ENCODE measurements around the gene PHLDB2.

The PHLDB2 gene

GRCh38 chr3:112001526-112001925, 142.5 kb downstream of the PHLDB2 start:
- no peak for DNase-seq

- DNase-seq = no peak
These were observed 143.3 kb downstream of the PHLDB2 start for GRCh38 chr3:112002096-112002971.

- no peak for DNase-seq
These were observed 144.4 kb downstream of the PHLDB2 start for GRCh38 chr3:112003321-112004080.

DNA sequence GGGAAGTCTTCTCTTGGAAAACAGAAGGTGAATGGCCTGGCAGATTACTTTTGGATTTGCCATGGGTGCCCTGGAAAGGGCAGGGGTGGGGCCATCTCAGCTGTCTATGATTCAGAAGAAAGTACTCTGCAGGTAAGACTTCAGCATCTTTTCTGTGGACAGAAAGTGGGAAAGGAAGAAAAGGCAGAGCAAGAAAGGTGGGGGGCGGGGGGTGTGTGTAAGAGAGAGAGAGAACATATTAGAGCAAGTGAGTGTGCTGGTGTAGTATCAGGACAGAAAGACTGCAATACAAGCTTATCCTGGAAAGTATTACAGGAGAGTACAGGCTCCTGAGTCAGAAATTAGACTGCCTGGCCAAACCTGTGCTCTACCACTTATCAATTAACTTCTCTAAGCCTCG, 145.1 kb downstream of the PHLDB2 start:
- DNase-seq = no peak

DNA sequence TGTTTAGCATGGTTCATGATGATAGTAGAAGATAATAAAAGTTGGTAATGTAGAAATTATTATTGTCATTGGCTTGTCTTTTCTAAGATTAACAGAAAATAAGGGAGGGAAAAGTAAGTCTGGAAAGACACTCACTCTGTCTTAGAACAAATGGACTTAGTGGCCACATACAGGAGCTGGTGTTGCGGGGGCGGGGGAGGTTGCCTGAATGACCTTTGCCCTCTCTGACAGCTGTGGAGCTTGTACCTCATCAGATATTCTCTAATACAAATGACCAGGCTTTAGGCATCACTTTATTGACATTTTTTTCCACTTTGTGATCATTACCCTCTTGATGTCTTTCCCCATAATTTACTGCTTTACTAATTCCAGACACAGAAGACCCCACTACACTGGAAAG, 145.6 kb downstream of the PHLDB2 start:
- DNase-seq = no peak

GRCh38 chr3:112005091-112005672, 146.1 kb downstream of the PHLDB2 start:
- no peak for DNase-seq

- no peak for DNase-seq
These were observed 148.6 kb downstream of the PHLDB2 start for GRCh38 chr3:112007633-112008032.

DNA sequence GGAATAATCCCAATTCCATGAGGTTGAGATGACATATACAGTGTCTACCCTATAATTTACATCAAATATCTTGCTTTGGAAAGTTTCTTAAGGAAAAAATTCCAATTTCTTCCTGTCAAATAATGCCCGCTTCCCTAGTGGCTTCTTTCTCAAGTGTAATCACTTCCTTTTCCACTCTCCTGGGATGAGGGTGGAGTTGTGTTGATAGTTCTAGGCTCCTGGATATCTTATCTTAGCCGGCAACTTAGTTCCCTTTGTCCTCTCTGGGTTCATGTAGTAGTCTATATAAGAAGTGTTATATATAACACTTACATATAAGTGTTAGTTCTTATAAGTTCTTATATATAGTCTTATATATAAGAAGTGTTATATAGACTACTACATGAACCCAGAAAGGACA, 150.6 kb downstream of the PHLDB2 start:
- DNase-seq = no peak

DNA sequence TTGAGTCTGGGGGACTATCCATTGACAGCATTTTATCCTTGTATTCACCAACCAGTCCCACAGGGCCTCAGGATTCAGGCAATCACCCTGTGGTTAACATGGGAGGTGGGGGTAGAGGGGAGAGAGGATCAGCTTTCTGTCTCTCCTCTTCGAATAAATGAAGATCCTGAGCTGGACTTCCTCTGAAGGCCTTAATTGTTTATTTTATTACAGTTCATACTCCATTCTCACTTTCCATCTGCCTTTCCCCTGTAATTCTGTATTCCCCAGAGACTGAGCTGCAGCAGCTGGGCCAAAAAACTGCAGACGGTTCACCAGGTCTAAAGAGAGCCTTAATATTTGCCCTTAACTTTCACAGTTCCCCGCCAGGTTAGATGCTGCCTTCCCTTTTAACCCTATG, 151.6 kb downstream of the PHLDB2 start:
- no peak for DNase-seq

DNA sequence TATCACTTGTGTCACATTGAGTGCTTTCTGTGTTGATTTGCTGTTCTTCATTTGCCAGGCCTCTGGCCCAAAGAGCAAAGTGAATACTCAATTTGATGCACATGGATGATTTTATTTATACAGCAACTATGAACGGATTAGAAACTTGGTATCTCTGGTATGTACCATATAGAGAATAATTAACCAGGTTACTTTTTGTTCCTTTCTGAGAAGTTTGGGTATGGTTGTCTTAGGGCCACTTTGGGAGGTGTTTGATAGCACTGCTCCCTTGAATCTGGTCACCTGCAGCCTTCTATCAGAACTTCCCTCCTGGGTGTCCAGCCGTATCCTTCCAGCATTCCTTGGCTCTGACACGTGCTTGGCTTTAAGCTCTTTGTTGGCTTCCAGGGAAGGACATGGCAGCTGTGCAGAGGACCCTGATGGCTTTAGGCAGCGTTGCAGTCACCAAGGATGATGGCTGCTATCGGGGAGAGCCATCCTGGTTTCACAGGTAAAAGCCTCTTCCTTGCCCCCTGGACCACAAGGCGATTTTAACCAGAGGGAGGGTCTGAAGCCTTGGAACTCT, 152.4 kb downstream of the PHLDB2 start:
- DNase-seq = no peak

DNA sequence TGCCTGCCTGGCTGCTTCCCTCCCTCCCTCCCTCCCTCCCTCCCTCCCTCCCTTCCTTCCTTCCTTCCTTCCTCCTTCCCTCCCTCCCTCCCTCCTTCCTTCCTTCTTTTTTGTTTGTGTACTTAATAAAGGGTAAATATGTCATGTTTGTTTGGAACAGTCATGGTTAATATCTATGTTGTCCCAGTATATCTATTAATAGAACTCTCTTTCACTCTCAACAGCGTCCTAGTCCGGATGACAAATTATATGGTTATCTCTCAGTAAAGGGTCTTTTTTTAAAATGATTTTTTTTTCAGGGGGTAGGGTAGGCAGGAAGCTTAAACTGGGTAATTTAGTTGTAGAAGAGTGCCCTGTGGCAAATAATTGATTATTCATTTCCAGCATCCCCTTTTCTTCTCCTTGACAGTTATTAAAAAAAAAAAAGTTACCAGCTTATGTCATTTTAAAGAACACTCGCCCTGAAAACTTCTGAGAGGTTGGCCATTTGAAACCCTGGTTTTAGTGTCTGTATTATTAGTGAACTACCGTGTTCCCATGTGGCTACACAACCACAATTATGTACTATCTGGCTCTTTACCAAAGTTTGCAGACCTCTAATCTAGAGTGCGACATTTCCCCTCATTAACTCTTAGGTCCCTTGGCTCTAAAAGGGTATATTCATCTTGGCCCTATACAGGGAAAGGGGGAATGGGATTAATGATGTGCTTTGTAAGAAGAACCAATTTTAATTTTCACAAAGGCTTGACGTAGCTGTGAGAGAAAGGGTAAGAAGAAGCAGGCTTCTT, 153.3 kb downstream of the PHLDB2 start:
- no peak for DNase-seq

GRCh38 chr3:112013058-112013783, 154.2 kb downstream of the PHLDB2 start:
- no peak for DNase-seq

DNA sequence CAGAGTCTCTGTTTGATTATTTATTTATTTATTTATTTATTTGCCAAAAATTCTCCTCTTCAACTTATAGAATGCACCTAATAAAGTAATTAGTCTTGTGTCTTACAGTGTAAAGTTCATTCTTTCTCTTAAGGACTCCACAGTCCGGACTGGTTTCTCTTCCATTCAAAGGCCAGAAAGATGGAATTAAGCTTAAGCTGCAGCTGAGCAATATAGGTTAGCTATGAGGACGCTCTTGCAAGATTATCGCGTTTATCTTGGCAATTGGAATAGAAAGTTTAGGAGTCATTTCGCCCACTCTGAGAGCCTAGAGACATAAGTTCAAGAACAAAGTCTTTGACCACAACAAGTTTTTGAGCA, 154.7 kb downstream of the PHLDB2 start:
- no peak for DNase-seq

DNA sequence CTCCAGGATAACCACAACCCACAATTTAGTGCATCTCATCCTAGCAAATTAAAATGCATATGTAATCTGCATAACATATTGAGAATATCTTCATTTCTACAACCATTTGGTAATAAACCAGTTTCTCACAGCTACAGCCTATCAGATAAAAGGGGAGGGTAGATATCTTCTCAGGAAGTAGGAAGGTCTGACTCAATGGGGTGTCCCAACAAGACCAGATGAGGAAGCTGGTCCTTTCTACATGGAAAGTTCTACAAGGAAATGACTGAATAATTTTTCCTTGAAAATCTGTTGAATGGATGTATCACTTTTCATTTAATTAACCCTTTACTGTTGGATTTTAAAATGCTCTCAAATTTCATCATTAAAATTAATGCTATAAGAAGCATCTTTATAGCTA, 158.0 kb downstream of the PHLDB2 start:
- DNase-seq = no peak

DNA sequence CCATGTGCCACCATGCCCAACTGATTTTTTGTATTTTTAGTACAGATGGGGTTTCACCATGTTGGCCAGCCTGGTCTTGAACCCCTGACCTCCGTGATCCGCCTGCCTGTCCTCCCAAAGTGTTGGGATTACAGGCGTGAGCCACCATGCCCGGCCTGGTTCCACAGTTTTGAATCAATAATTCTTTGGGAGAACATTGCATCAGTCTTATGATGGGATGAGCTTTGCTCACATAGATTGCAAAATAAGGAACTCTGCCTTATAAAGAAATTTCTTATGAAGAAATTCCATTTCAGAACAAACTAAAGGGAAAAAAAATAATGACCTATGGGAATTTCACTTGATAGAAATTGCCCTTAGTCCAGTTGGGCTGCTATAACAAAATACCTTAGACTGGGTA, 159.6 kb downstream of the PHLDB2 start:
- no peak for DNase-seq

DNA sequence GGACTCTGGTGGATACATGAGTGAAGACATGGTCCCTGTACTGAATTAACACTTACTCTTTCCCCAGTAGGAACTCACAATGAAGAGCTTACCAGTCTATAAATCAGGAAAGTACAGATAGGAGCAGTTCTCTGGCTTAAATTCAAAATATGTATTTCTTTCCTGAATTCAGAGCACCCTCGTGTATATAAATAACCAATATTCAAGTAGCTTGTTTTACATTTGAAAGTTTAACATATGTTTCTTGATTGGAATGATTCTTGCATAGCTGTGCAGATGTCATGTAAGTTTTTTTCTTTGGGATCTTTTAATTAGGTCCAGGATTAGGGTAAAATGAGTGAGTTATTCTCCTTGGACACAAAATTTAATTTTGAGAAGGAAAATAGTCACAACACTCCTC, 160.7 kb downstream of the PHLDB2 start:
- DNase-seq = no peak

DNA sequence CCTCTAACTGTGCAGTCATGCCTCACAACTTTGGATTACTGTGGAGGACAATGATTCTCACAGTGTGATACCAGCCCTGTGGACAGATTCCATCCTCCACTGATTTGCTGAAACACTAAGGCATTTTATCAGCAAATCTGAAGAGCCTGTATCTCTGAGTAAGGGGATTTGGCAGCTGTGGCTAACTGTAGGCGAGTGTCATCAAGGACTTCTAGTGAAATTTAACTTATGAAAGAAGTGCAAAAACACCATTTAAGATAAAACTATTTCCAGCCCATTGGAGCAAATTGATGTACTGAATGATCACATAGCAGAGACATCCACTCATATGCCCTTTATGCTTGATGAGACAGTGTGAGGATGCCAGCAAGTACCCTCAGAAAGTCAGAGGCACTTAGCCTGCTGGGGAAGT, 161.6 kb downstream of the PHLDB2 start:
- no peak for DNase-seq
